Neural progenitor cell (in vitro differentiated cells): ENCODE results near the gene PIP5K1A.
"Not testable (repeated sequence)": the region's sequence is repeated elsewhere in the genome, so short reads cannot be mapped to it uniquely, and the experiment has no call there.

Experiments used
- CTCF ChIP-seq: fragments of 200-600 bp; sonication (generic); IDR thresholded peaks from 2 replicates; pipeline ENCODE4 v1.5.1; 2017; ENCODE audit warnings: antibody characterized with exemption, mild to moderate bottlenecking
- EZH2 ChIP-seq: fragments of 200-600 bp; sonication (generic); IDR thresholded peaks from 2 replicates; pipeline ENCODE4 v1.6.1; 2017; ENCODE audit warnings: antibody characterized with exemption, mild to moderate bottlenecking, moderate library complexity
- EZH2phosphoT487 ChIP-seq: fragments of 200-600 bp; sonication (generic); IDR thresholded peaks from 2 replicates; pipeline ENCODE4 v1.6.1; 2017; ENCODE audit warnings: antibody characterized with exemption

- not testable (repeated sequence) for TF ChIP-seq EZH2, CTCF, EZH2phosphoT487
These were observed 3.3 kb upstream of the PIP5K1A start for GRCh38 chr1:151194894-151195594.
